Measurements from ENCODE around the gene FGF3. TPM values are rescaled to one million over a fixed set of nuclear protein-coding genes. Genes with fewer than 3 reads are reported as not detected.

The FGF3 gene
- polyA plus RNA-seq, 1 of the 3 experiments (the other 2 are of a cell fraction) = not detected

DNA sequence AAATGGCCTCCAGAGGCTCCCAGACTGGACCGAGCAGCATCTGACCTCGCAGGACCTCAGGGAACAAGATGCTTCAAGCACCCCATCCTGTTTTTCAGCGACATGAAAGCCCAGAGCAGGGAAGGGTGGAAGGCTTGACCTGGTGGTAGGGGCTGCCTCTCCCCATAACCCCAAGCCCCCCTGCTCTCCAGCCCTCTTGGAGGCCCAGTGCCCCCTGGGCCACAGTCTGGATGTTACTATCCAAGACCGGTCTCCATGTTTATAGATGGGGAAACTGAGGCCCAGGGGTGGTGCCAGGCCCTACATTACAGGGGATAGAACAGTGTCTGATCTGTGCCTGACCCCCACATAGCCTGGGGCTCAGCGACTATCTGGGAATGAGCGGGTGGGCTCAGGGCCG is 7.0 kb downstream of the FGF3 start:
- Histone ChIP-seq H3F3A (replicated peaks; ENCODE audit: insufficient read depth) (no peaks in the 10 kb centered on the region), H3K9ac (no peak overlapping the region), H3K9me3 (no peaks in the 10 kb centered on the region), H3K36me3 (replicated peaks in 1 of 2; ENCODE audit: control insufficient read depth in 1 of 2, insufficient read depth in 2 of 2, low read length in 1 of 2) (no peaks in the 10 kb centered on the region), H2AFZ (ENCODE audit: low read depth) (no peak overlapping the region), H3K4me1 (ENCODE audit: control insufficient read depth in 1 of 2, insufficient read depth in 2 of 2, low read depth in 1 of 2, low read length in 1 of 2) (peaks cover 0 to 8% of the 10 kb centered on the region in 2 experiments; a peak in 1 of 4 replicates), H3K9me2 (no peaks in the 10 kb centered on the region), H4K20me1 (ENCODE audit: insufficient read depth) (no peaks in the 10 kb centered on the region), H3K27me3 (ENCODE audit: insufficient read depth) (peaks cover 20% of the 10 kb centered on the region), H3K4me3 (ENCODE audit: low read depth in 2 of 2, low read length in 1 of 2) (no peak overlapping the region), H3K4me2 (no peak overlapping the region), H3K79me2 (ENCODE audit: insufficient read depth) (no peaks in the 10 kb centered on the region), H3K27ac (ENCODE audit: low read depth in 2 of 2, low read length in 1 of 2) (no peak overlapping the region)
- TF ChIP-seq RCOR1 (IDR thresholded peaks at IDR 0.05; ENCODE audit: low read length) (no peak), SIN3A (IDR thresholded peaks at IDR 0.05; ENCODE audit: borderline replicate concordance, low read depth, low read length) (no peak), USF1 (IDR thresholded peaks at IDR 0.05; ENCODE audit: borderline replicate concordance, low read depth) (no peak), FOXM1 (IDR thresholded peaks at IDR 0.05; ENCODE audit: low read depth) (no peak)
- TF ChIP-seq, protein P1, sequence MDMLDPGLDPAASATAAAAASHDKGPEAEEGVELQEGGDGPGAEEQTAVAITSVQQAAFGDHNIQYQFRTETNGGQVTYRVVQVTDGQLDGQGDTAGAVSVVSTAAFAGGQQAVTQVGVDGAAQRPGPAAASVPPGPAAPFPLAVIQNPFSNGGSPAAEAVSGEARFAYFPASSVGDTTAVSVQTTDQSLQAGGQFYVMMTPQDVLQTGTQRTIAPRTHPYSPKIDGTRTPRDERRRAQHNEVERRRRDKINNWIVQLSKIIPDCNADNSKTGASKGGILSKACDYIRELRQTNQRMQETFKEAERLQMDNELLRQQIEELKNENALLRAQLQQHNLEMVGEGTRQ (IDR thresholded peaks at IDR 0.05; ENCODE audit: borderline replicate concordance, low read depth, low read length) = no peak
- TF ChIP-seq, protein P2, sequence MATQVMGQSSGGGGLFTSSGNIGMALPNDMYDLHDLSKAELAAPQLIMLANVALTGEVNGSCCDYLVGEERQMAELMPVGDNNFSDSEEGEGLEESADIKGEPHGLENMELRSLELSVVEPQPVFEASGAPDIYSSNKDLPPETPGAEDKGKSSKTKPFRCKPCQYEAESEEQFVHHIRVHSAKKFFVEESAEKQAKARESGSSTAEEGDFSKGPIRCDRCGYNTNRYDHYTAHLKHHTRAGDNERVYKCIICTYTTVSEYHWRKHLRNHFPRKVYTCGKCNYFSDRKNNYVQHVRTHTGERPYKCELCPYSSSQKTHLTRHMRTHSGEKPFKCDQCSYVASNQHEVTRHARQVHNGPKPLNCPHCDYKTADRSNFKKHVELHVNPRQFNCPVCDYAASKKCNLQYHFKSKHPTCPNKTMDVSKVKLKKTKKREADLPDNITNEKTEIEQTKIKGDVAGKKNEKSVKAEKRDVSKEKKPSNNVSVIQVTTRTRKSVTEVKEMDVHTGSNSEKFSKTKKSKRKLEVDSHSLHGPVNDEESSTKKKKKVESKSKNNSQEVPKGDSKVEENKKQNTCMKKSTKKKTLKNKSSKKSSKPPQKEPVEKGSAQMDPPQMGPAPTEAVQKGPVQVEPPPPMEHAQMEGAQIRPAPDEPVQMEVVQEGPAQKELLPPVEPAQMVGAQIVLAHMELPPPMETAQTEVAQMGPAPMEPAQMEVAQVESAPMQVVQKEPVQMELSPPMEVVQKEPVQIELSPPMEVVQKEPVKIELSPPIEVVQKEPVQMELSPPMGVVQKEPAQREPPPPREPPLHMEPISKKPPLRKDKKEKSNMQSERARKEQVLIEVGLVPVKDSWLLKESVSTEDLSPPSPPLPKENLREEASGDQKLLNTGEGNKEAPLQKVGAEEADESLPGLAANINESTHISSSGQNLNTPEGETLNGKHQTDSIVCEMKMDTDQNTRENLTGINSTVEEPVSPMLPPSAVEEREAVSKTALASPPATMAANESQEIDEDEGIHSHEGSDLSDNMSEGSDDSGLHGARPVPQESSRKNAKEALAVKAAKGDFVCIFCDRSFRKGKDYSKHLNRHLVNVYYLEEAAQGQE (IDR thresholded peaks at IDR 0.05; ENCODE audit: low read depth, low read length) = no peak
- CTCF ChIA-PET = interaction anchor here (1.2 to 1.3 kb wide), 3 partner anchors 11 to 108 kb away, joined by 3 read pairs; no protein-coding TSS in a partner anchor
- POLR2A ChIA-PET = no interaction called here
- 59% methylated on average over 5 of the region's 7 CpGs for WGBS (ENCODE audit: low lambda C conversion rate)
- no peak for DNase-seq

DNA sequence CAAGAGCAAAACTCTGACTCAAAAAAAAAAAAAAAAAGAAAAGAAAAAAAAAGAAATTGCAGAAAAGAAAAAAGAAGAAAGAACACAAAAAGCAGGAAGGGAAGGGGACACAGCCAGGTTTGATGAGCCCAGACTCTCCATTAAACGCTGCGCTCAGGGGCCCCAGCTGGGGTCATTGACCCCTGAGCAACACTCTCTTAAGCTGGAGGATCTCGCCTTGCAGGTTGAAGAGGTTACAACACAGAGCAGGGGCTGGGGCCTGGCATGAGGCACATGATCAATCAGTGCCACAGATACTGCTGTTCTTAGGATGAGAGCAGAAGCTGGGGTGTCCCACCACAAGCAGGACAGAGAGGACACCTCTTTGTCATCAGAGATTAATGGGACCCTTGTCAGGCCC is 7.8 kb downstream of the FGF3 start:
- Histone ChIP-seq H4K20me1 (ENCODE audit: insufficient read depth) (no peaks in the 10 kb centered on the region), H3K9me2 (no peaks in the 10 kb centered on the region), H3K27ac (ENCODE audit: low read depth in 2 of 2, low read length in 1 of 2) (no peak overlapping the region), H3K9me3 (no peaks in the 10 kb centered on the region), H3K4me3 (ENCODE audit: low read depth in 2 of 2, low read length in 1 of 2) (no peak overlapping the region), H3K9ac (no peak overlapping the region), H3K27me3 (ENCODE audit: insufficient read depth) (peaks cover 12% of the 10 kb centered on the region), H3K79me2 (ENCODE audit: insufficient read depth) (no peaks in the 10 kb centered on the region), H3K4me2 (no peak overlapping the region), H3K4me1 (ENCODE audit: control insufficient read depth in 1 of 2, insufficient read depth in 2 of 2, low read depth in 1 of 2, low read length in 1 of 2) (peaks cover 0 to 8% of the 10 kb centered on the region in 2 experiments; a peak in 1 of 4 replicates), H3K36me3 (replicated peaks in 1 of 2; ENCODE audit: control insufficient read depth in 1 of 2, insufficient read depth in 2 of 2, low read length in 1 of 2) (no peaks in the 10 kb centered on the region), H3F3A (replicated peaks; ENCODE audit: insufficient read depth) (no peaks in the 10 kb centered on the region), H2AFZ (ENCODE audit: low read depth) (no peak overlapping the region)
- WGBS (ENCODE audit: low lambda C conversion rate) = 49% methylated on average over 3 of the region's 3 CpGs
- DNase-seq = no peak
- CTCF ChIA-PET = interaction anchor here (1.2 to 1.3 kb wide), 2 partner anchors 10 to 107 kb away, joined by 3 read pairs; no protein-coding TSS in a partner anchor
- POLR2A ChIA-PET = no interaction called here
- TF ChIP-seq TEAD4 (IDR thresholded peaks at IDR 0.05; ENCODE audit: borderline replicate concordance, insufficient read depth) (no peak), NFIC (IDR thresholded peaks at IDR 0.05; ENCODE audit: borderline replicate concordance) (no peak), USF1 (IDR thresholded peaks at IDR 0.05; ENCODE audit: borderline replicate concordance, low read depth) (no peak), JUND (IDR thresholded peaks at IDR 0.05) (no peak), RFX5 (IDR thresholded peaks at IDR 0.05; ENCODE audit: low read length) (no peak), MXI1 (IDR thresholded peaks at IDR 0.05; ENCODE audit: low read depth, low read length) (no peak), FOXM1 (IDR thresholded peaks at IDR 0.05; ENCODE audit: low read depth) (no peak), NRF1 (IDR thresholded peaks at IDR 0.05; ENCODE audit: low read depth, low read length) (no peak), CHD2 (IDR thresholded peaks at IDR 0.05; ENCODE audit: low read length, partially characterized antibody) (no peak), GABPA (IDR thresholded peaks at IDR 0.05; ENCODE audit: low read depth) (no peak), FOSL2 (IDR thresholded peaks at IDR 0.05; ENCODE audit: borderline replicate concordance, low read depth) (no peak), SIN3A (IDR thresholded peaks at IDR 0.05; ENCODE audit: borderline replicate concordance, low read depth, low read length) (no peak)
- TF ChIP-seq, protein P1 (IDR thresholded peaks at IDR 0.05; ENCODE audit: borderline replicate concordance, low read depth, low read length) = no peak
- TF ChIP-seq, protein P3, sequence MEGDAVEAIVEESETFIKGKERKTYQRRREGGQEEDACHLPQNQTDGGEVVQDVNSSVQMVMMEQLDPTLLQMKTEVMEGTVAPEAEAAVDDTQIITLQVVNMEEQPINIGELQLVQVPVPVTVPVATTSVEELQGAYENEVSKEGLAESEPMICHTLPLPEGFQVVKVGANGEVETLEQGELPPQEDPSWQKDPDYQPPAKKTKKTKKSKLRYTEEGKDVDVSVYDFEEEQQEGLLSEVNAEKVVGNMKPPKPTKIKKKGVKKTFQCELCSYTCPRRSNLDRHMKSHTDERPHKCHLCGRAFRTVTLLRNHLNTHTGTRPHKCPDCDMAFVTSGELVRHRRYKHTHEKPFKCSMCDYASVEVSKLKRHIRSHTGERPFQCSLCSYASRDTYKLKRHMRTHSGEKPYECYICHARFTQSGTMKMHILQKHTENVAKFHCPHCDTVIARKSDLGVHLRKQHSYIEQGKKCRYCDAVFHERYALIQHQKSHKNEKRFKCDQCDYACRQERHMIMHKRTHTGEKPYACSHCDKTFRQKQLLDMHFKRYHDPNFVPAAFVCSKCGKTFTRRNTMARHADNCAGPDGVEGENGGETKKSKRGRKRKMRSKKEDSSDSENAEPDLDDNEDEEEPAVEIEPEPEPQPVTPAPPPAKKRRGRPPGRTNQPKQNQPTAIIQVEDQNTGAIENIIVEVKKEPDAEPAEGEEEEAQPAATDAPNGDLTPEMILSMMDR (IDR thresholded peaks at IDR 0.05) = no peak
- TF ChIP-seq, protein P4, sequence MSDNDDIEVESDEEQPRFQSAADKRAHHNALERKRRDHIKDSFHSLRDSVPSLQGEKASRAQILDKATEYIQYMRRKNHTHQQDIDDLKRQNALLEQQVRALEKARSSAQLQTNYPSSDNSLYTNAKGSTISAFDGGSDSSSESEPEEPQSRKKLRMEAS (IDR thresholded peaks at IDR 0.05; ENCODE audit: low read depth) = no peak
